SKM-1 treated with dmso at 0.1 percent for 144 hours (cell line): Measurements from ENCODE around the gene SMIM1.

Experiments
- DNase-seq: peaks from one replicate; lab custom pipeline; 2025; ENCODE audit not compliant: unreplicated experiment; lab: John Stamatoyannopoulos, UW

SMIM1 gene

GRCh38 chr1:3753656-3754454 lies 18.7 kb upstream of the SMIM1 start:
- DNase-seq, result no peak

- DNase-seq, result no peak
Observed at GRCh38 chr1:3756394-3756793, 16.2 kb upstream of the SMIM1 start.

- DNase-seq, result no peak
Observed at GRCh38 chr1:3759164-3759563, 13.4 kb upstream of the SMIM1 start.

GRCh38 chr1:3759796-3760195 lies 12.8 kb upstream of the SMIM1 start:
- DNase-seq, result no peak

- DNase-seq, result no peak
Observed at GRCh38 chr1:3761296-3762010, 11.1 kb upstream of the SMIM1 start.

GRCh38 chr1:3762151-3762872 lies 10.2 kb upstream of the SMIM1 start:
- no peak for DNase-seq

GRCh38 chr1:3762873-3763228 lies 9.7 kb upstream of the SMIM1 start:
- no peak for DNase-seq

- DNase-seq, result no peak
Observed at GRCh38 chr1:3763351-3764125, 9.0 kb upstream of the SMIM1 start.

GRCh38 chr1:3767328-3767925 lies 5.1 kb upstream of the SMIM1 start:
- DNase-seq, result no peak

GRCh38 chr1:3768811-3769390 lies 3.6 kb upstream of the SMIM1 start:
- DNase-seq, result no peak

- DNase-seq, result no peak
Observed at GRCh38 chr1:3770047-3770765, 2.3 kb upstream of the SMIM1 start.

- DNase-seq, result no peak
Observed at GRCh38 chr1:3771108-3772026, 1.2 kb upstream of the SMIM1 start.

- peak; percentile 60 for DNase-seq
Observed at GRCh38 chr1:3772027-3772714, 378 bp upstream of the SMIM1 start.

GRCh38 chr1:3773572-3774275 lies 1.2 kb downstream of the SMIM1 start:
- no peak for DNase-seq

GRCh38 chr1:3774276-3774945 lies 1.9 kb downstream of the SMIM1 start:
- DNase-seq, result no peak

- no peak for DNase-seq
Observed at GRCh38 chr1:3774946-3775489, 2.5 kb downstream of the SMIM1 start.
